22Rv1 (cell line): ENCODE results near the gene ZNF480.

Source experiments
- CTCF ChIP-seq: fragments of 450-650 bp; IDR thresholded peaks from 2 replicates; pipeline ENCODE4 v1.5.1; 2017; ENCODE audit warnings: mild to moderate bottlenecking
- ZFX ChIP-seq: fragments of 450-650 bp; IDR thresholded peaks from 2 replicates; pipeline ENCODE4 v1.6.1; 2017; ENCODE audit warnings: antibody characterized with exemption, borderline replicate concordance

DNA sequence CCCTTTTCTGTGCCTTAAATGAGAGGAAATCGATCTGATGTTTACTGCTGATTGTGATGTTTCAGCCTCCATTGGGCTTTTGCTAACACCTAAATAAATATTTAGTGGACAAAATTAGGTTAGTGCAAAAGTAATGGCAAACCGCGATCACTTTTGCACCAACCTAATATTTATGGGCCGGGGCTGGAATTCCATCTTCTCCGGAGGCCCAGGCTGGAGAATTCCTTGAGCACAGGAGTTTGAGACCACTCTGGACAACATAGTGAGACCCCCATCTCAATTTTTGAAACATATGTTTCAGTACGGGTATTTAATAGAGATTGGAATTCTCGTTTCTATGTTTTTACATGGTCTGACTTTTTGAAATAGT, 73.4 kb downstream of the ZNF480 start:
- no peak for TF ChIP-seq CTCF
- TF ChIP-seq ZFX: no peak
